H1 (cell line): Measurements from ENCODE around the gene RAP1GAP. TPM values are rescaled to one million over a fixed set of nuclear protein-coding genes. Genes with fewer than 3 reads are reported as not detected.

Experiments
- CTCF ChIA-PET: fragments of 300-600 bp; sonication (Branson Sonifier 250); formaldehyde crosslinking; loops from one replicate; lab custom pipeline; 2021; ENCODE audit not compliant: partially characterized antibody; lab: Charles Lee
- POLR2A ChIA-PET: fragments of 300-600 bp; sonication (Branson Sonifier 250); formaldehyde crosslinking; loops from one replicate; lab custom pipeline; 2021; ENCODE audit warnings: inconsistent platforms; ENCODE audit not compliant: partially characterized antibody; lab: Charles Lee
- DNase-seq, 2 experiments: peaks; one replicate each; pipeline versions ENCODE4 v3.0.0 to v3.0.0-alpha.2; 2010 to 2022; ENCODE audit warnings: low spot score in 2 of 2, low read depth in 1 of 2, mixed read lengths in 1 of 2
- FAIRE-seq: peaks from 2 replicates; lab custom pipeline; 2011; peaks lifted over from hg19 to GRCh38; lab: Jason Lieb, UNC
- H2AFZ ChIP-seq: 2 replicates; pipeline ENCODE4 v1.8.1; 2012; ENCODE audit warnings: low read length, inconsistent platforms
- H2AK5ac ChIP-seq: 2 replicates; pipeline ENCODE4 v1.6.1; 2013; ENCODE audit warnings: low read depth, low read length
- H2BK120ac ChIP-seq: replicated peaks from 2 replicates; pipeline ENCODE3; 2013; ENCODE audit warnings: low read depth, low read length, inconsistent platforms
- H2BK12ac ChIP-seq: 2 replicates; pipeline ENCODE4 v1.6.1; 2013; ENCODE audit warnings: low read depth, low read length
- H2BK15ac ChIP-seq: 2 replicates; pipeline ENCODE4 v1.6.1; 2013; ENCODE audit warnings: low read length
- H2BK20ac ChIP-seq: 2 replicates; pipeline ENCODE4 v1.6.1; 2013; ENCODE audit warnings: low read length
- H2BK5ac ChIP-seq: 2 replicates; pipeline ENCODE4 v1.6.1; 2013; ENCODE audit warnings: low read depth, low read length
- H3K14ac ChIP-seq: 2 replicates; pipeline ENCODE4 v1.6.1; 2013; ENCODE audit warnings: inconsistent platforms; ENCODE audit not compliant: insufficient read length
- H3K18ac ChIP-seq: 2 replicates; pipeline ENCODE4 v1.6.1; 2013; ENCODE audit warnings: low read length; ENCODE audit errors: extremely low read depth
- H3K23ac ChIP-seq: 2 replicates; pipeline ENCODE4 v1.6.1; 2013; ENCODE audit warnings: inconsistent platforms; ENCODE audit not compliant: insufficient read length
- H3K23me2 ChIP-seq: 2 replicates; pipeline ENCODE4 v1.6.1; 2013; ENCODE audit warnings: low read depth, low read length
- H3K27ac ChIP-seq: 2 replicates; pipeline ENCODE4 v1.6.1; 2011; ENCODE audit warnings: low read depth, low read length, inconsistent platforms
- H3K27me3 ChIP-seq, 4 experiments: replicated peaks in 1 of 4; 1 replicate in 1 of 4; 2 replicates in 3 of 4; pipeline versions ENCODE4 v1.6.1 to v1.8.1; 2011 to 2013; ENCODE audit warnings: low read length in 3 of 4, mild to moderate bottlenecking in 3 of 4, inconsistent platforms in 2 of 4, mixed read lengths in 2 of 4, moderate library complexity in 1 of 4; ENCODE audit not compliant: control insufficient read depth in 3 of 4, insufficient read depth in 3 of 4; ENCODE audit errors: extremely low read depth in 1 of 4
- H3K36me3 ChIP-seq, 4 experiments: 2 replicates each; pipeline versions ENCODE4 v1.6.1 to v1.8.1; 2011 to 2013; ENCODE audit warnings: mild to moderate bottlenecking in 4 of 4, low read length in 3 of 4, moderate library complexity in 2 of 4, control low read depth in 1 of 4, inconsistent platforms in 1 of 4; ENCODE audit not compliant: insufficient read depth in 4 of 4, control insufficient read depth in 2 of 4
- H3K4ac ChIP-seq: replicated peaks from 2 replicates; pipeline ENCODE3; 2013; ENCODE audit warnings: low read length, low read depth, mixed read lengths, inconsistent platforms; ENCODE audit not compliant: insufficient read length
- H3K4me1 ChIP-seq, 4 experiments: replicated peaks in 1 of 4; 1 replicate in 1 of 4; 2 replicates in 3 of 4; pipeline versions ENCODE4 v1.6.1 to v1.8.1; 2011 to 2013; ENCODE audit warnings: low read length in 3 of 4, inconsistent platforms in 2 of 4, mixed read lengths in 1 of 4; ENCODE audit not compliant: insufficient read depth in 4 of 4, control insufficient read depth in 3 of 4
- H3K4me2 ChIP-seq, 2 experiments: 2 replicates each; pipeline versions ENCODE4 v1.6.1 to v1.8.1; 2011 to 2013; ENCODE audit warnings: low read depth in 2 of 2, low read length in 2 of 2, control low read depth in 1 of 2, inconsistent platforms in 1 of 2, mild to moderate bottlenecking in 1 of 2; ENCODE audit not compliant: insufficient read depth in 1 of 2
- H3K4me3 ChIP-seq, 4 experiments: fragments of 200-600, 300-600 bp in 1 of 4; sonication (generic), shearing (Covaris generic), sonication (Bioruptor Twin) in 1 of 4; 2 replicates each; pipeline versions ENCODE4 v1.5.1 to v1.8.1; 2011 to 2016; ENCODE audit warnings: low read length in 4 of 4, low read depth in 3 of 4, control low read depth in 2 of 4, inconsistent platforms in 2 of 4, mild to moderate bottlenecking in 2 of 4, mixed read lengths in 1 of 4, moderate library complexity in 1 of 4; ENCODE audit not compliant: insufficient read depth in 2 of 4; ENCODE audit errors: extremely low read depth in 1 of 4
- H3K56ac ChIP-seq: replicated peaks from 2 replicates; pipeline ENCODE3; 2013; ENCODE audit warnings: low read depth, mild to moderate bottlenecking, mixed read lengths, low read length, inconsistent platforms; ENCODE audit not compliant: insufficient read length
- H3K79me1 ChIP-seq: 2 replicates; pipeline ENCODE4 v1.6.1; 2013; ENCODE audit warnings: low read depth, low read length, control low read depth
- H3K79me2 ChIP-seq, 2 experiments: 2 replicates each; pipeline versions ENCODE4 v1.6.1 to v1.8.1; 2012 to 2013; ENCODE audit warnings: low read length in 2 of 2, mild to moderate bottlenecking in 2 of 2, inconsistent platforms in 1 of 2; ENCODE audit not compliant: insufficient read depth in 2 of 2, control insufficient read depth in 1 of 2
- H3K9ac ChIP-seq, 4 experiments: replicated peaks in 1 of 4; 1 replicate in 1 of 4; 2 replicates in 3 of 4; pipeline versions ENCODE4 v1.6.1 to v1.8.1; 2011 to 2013; ENCODE audit warnings: low read depth in 3 of 4, low read length in 3 of 4, control low read depth in 2 of 4, mild to moderate bottlenecking in 2 of 4, moderate library complexity in 2 of 4, inconsistent platforms in 1 of 4; ENCODE audit errors: extremely low read depth in 1 of 4
- H3K9me3 ChIP-seq, 2 experiments: 2 replicates each; pipeline versions ENCODE4 v1.6.1 to v1.8.1; 2012 to 2013; ENCODE audit warnings: mild to moderate bottlenecking in 2 of 2, moderate library complexity in 2 of 2, control low read depth in 1 of 2, inconsistent platforms in 1 of 2, low read depth in 1 of 2, low read length in 1 of 2, mixed read lengths in 1 of 2; ENCODE audit not compliant: insufficient read depth in 2 of 2
- H4K20me1 ChIP-seq, 2 experiments: replicated peaks in 1 of 2; 2 replicates each; pipeline versions ENCODE3 to v1.8.1; 2011 to 2013; ENCODE audit warnings: inconsistent platforms in 2 of 2, low read length in 2 of 2, mild to moderate bottlenecking in 1 of 2; ENCODE audit not compliant: insufficient read depth in 2 of 2, control insufficient read depth in 1 of 2
- H4K5ac ChIP-seq: 2 replicates; pipeline ENCODE4 v1.6.1; 2013; ENCODE audit warnings: low read length, low read depth, mixed read lengths, inconsistent platforms; ENCODE audit not compliant: insufficient read length
- H4K8ac ChIP-seq: 2 replicates; pipeline ENCODE4 v1.8.0; 2013; ENCODE audit warnings: mild to moderate bottlenecking, moderate library complexity, low read length, inconsistent platforms; ENCODE audit not compliant: insufficient read depth; ENCODE audit errors: extremely low read depth
- H4K91ac ChIP-seq: replicated peaks from 2 replicates; pipeline ENCODE3; 2013; ENCODE audit warnings: low read length, mixed read lengths, inconsistent platforms; ENCODE audit not compliant: insufficient read length
- CTBP2 ChIP-seq: IDR thresholded peaks from 2 replicates; pipeline ENCODE4 v1.7.0; 2011; ENCODE audit warnings: borderline replicate concordance, mild to moderate bottlenecking, moderate library complexity, mixed read lengths, low read length; ENCODE audit not compliant: insufficient read depth, insufficient read length
- E2F6 ChIP-seq: IDR thresholded peaks from 2 replicates; pipeline ENCODE4 v1.6.1; 2012; ENCODE audit warnings: inconsistent platforms
- EZH2 ChIP-seq: fragments of 200-600 bp; sonication (generic); IDR thresholded peaks from 2 replicates; pipeline ENCODE4 v1.7.1; 2012; ENCODE audit warnings: low read depth, mild to moderate bottlenecking, moderate library complexity, low read length, inconsistent platforms; ENCODE audit not compliant: severe bottlenecking
- RFX5 ChIP-seq: IDR thresholded peaks from 2 replicates; pipeline ENCODE4 v1.6.1; 2011; ENCODE audit warnings: low read depth, low read length, improper control_type of control experiment, borderline replicate concordance
- SP2 ChIP-seq: IDR thresholded peaks from 2 replicates; pipeline ENCODE4 v1.6.1; 2012; ENCODE audit warnings: mild to moderate bottlenecking, low read length, inconsistent platforms
- TCF12 ChIP-seq: IDR thresholded peaks from 2 replicates; pipeline ENCODE4 v1.6.1; 2011; ENCODE audit warnings: low read depth, mild to moderate bottlenecking, low read length
- WGBS, 2 experiments: shearing (Covaris generic) in 1 of 2; methylation state at CpG; one replicate each; pipeline versions ENCODE4 v1.1.6 to v1.1.7; 2013 to 2015; ENCODE audit warnings: low lambda C conversion rate in 2 of 2, mixed read lengths in 2 of 2, inconsistent platforms in 1 of 2, low coverage in 1 of 2, missing lambda C conversion rate in 1 of 2; ENCODE audit not compliant: insufficient replicate concordance in 2 of 2, insufficient coverage in 1 of 2, insufficient read length in 1 of 2; ENCODE audit errors: extremely low coverage in 1 of 2, missing lambda C conversion rate in 1 of 2; 5-methylcytosine and 5-hydroxymethylcytosine counted together
- polyA plus RNA-seq, 7 experiments: library from polyadenylated mRNA; depleted of rRNA in 3 of 7; stranded (reverse) in 5 of 7; unstranded in 2 of 7; fragments of >200 nt in 5 of 7; fragments of 200-250 nt in 2 of 7; gene quantifications; 1 replicate in 5 of 7; 2 replicates in 1 of 7; 4 replicates in 1 of 7; pipeline versions ENCODE4 v1.2.1 to v1.2.3, GENCODE V29; 2011 to 2013; ENCODE audit warnings: missing spikeins in 2 of 7, mixed read lengths in 2 of 7
- total RNA-seq: library from RNA; stranded (reverse); fragmentation: NEBNext Ultra II Directional; extraction: Animal tissue kit (Norgen Biotek cat#: 25700); gene quantifications from 2 replicates; pipeline ENCODE4 v1.2.1, GENCODE V29; 2021

RAP1GAP gene
- total and polyA plus RNA-seq, 2 of the 8 experiments (the other 6 are each of a cell fraction or from before 2014, with no cell fraction given), result 8.4 TPM

- H4K91ac ChIP-seq, result no peak overlapping the region
These were observed 100.3 kb downstream of the RAP1GAP start for GRCh38 chr1:21568809-21569385.

More at GRCh38 chr1:21568809-21569385, 100.3 kb downstream of the RAP1GAP start:
- Histone ChIP-seq H3K4me2 (no peak overlapping the region), H3K27me3 (no peaks in the 10 kb centered on the region), H3K14ac (no peak overlapping the region), H2BK15ac (no peak overlapping the region), H3K4ac (no peak overlapping the region), H3K56ac (no peak overlapping the region), H3K23ac (no peak overlapping the region), H3K79me1 (no peaks in the 10 kb centered on the region), H3K79me2 (no peaks in the 10 kb centered on the region), H3K18ac (no peak overlapping the region), H4K20me1 (peaks cover 2 to 9% of the 10 kb centered on the region in 2 experiments), H3K4me1 (no peaks in the 10 kb centered on the region; a peak in 3 of 7 replicates), H2AFZ (no peak overlapping the region), H4K8ac (no peak overlapping the region), H3K23me2 (no peaks in the 10 kb centered on the region; the same call in 1 of the 2 replicates), H2BK120ac (no peak overlapping the region), H3K9ac (no peak overlapping the region), H3K36me3 (peaks cover 2 to 17% (median 3%) of the 10 kb centered on the region in 4 experiments; a peak in 5 of 8 replicates), H3K4me3 (no peak overlapping the region), H4K5ac (no peak overlapping the region), H2BK20ac (no peak overlapping the region), H2AK5ac (no peak overlapping the region), H2BK12ac (no peak overlapping the region), H3K9me3 (no peaks in the 10 kb centered on the region), H3K27ac (no peak overlapping the region), H2BK5ac (no peak overlapping the region)
- ChIA-PET CTCF (interaction anchor here (0.6 to 2.2 kb wide), 7 partner anchors 10 to 200 kb away, joined by 3 to 7 read pairs (median 4); no protein-coding TSS in a partner anchor), POLR2A (no interaction called here)
- DNase-seq (no peak), FAIRE-seq (no peak)
- WGBS, 2 experiments, result 89% methylated on average over 10 of the region's 10 CpGs; no CpG with 5 or more reads in 1 of the 2 experiments
- TF ChIP-seq CTBP2 (no peak), SP2 (no peak), TCF12 (no peak), RFX5 (no peak), E2F6 (no peak), EZH2 (no peak)
